Upper lobe of left lung (tissue), 6 donors: ENCODE data around the gene ZXDC. TPM values are rescaled to one million over a fixed set of nuclear protein-coding genes. Genes with fewer than 3 reads are reported as not detected.
A peak's percentile ranks its signal among the peaks of the same experiment; 100 is the strongest.

Source experiments
- ATAC-seq, 2 donors: fragments of 200-7000 bp; cut with Tn5 transposase; one replicate each; pipeline ENCODE4 v1.9.1; 2022; ENCODE audit warnings: mild to moderate bottlenecking in 2 of 2, moderate library complexity in 2 of 2; ENCODE audit not compliant: low FRiP score in 2 of 2
- DNase-seq, 2 donors: peaks; one replicate each; pipeline ENCODE4 v3.0.0-alpha.2; 2019 to 2020
- H3K27ac ChIP-seq, 4 donors: fragments of 200-600 bp; sonication (generic); one replicate each; pipeline ENCODE4 v1.5.1; 2016 to 2019
- H3K27me3 ChIP-seq, 4 donors: fragments of 200-600 bp; sonication (generic); one replicate each; pipeline ENCODE4 v1.5.1; 2017 to 2019
- H3K36me3 ChIP-seq, 4 donors: fragments of 200-600 bp; sonication (generic); one replicate each; pipeline ENCODE4 v1.5.1; 2016 to 2019
- H3K4me1 ChIP-seq, 4 donors: fragments of 200-600 bp; sonication (generic); one replicate each; pipeline ENCODE4 v1.5.1; 2018 to 2019
- H3K4me3 ChIP-seq, 4 donors: fragments of 200-600 bp; sonication (generic); one replicate each; pipeline ENCODE4 v1.5.1; 2017 to 2019; ENCODE audit warnings: mild to moderate bottlenecking in 2 of 4, moderate library complexity in 1 of 4
- H3K9me3 ChIP-seq, 4 donors: fragments of 200-600 bp; sonication (generic); one replicate each; pipeline ENCODE4 v1.5.1; 2018 to 2019
- EP300 ChIP-seq, 4 donors: sonication (generic); formaldehyde crosslinking; IDR thresholded peaks; one replicate each; pipeline ENCODE4 v1.5.1; 2017; ENCODE audit warnings: antibody characterized with exemption in 4 of 4, control low read depth in 2 of 4
- POLR2A ChIP-seq, 4 donors: fragments of 450-650 bp; IDR thresholded peaks; one replicate each; pipeline ENCODE4 v1.5.1; 2016 to 2017; ENCODE audit warnings: antibody characterized with exemption in 4 of 4, mild to moderate bottlenecking in 2 of 4
- POLR2AphosphoS5 ChIP-seq, 2 donors: sonication (generic); formaldehyde crosslinking; IDR thresholded peaks; one replicate each; pipeline ENCODE4 v1.5.1; 2017; ENCODE audit warnings: antibody characterized with exemption in 2 of 2
- whole genome bisulfite sequencing, 2 donors: methylation state at CpG; one replicate each; pipeline ENCODE4 v1.1.5; 2017 to 2018; 5-methylcytosine and 5-hydroxymethylcytosine counted together
- total RNA-seq, 6 donors: library from RNA; depleted of rRNA in 4 of 6; stranded (reverse); fragments of >200 nt in 4 of 6; gene quantifications; one replicate each; pipeline versions ENCODE4 v1.1.0 to v1.2.1, GENCODE V29; 2016 to 2021
- TF ChIP-seq, protein P1 (sequence below), 6 experiments: fragments of 450-650 bp in 4 of 6; fragments of 200-600 bp in 2 of 6; sonication (generic) in 2 of 6; IDR thresholded peaks; one replicate each; pipeline ENCODE4 v1.5.1; 2016 to 2019; ENCODE audit warnings: antibody characterized with exemption in 6 of 6
- donor health status: DM: no; HTN: no; CAD: no; lungs with moderate emphysema.
- donor health status: DM: no; HTN: yes; CAD: no; lungs with severe emphysema.

ZXDC gene
- total RNA-seq, 6 donors from 2014 or later: 35.9 to 112 (median 53.5) TPM

DNA sequence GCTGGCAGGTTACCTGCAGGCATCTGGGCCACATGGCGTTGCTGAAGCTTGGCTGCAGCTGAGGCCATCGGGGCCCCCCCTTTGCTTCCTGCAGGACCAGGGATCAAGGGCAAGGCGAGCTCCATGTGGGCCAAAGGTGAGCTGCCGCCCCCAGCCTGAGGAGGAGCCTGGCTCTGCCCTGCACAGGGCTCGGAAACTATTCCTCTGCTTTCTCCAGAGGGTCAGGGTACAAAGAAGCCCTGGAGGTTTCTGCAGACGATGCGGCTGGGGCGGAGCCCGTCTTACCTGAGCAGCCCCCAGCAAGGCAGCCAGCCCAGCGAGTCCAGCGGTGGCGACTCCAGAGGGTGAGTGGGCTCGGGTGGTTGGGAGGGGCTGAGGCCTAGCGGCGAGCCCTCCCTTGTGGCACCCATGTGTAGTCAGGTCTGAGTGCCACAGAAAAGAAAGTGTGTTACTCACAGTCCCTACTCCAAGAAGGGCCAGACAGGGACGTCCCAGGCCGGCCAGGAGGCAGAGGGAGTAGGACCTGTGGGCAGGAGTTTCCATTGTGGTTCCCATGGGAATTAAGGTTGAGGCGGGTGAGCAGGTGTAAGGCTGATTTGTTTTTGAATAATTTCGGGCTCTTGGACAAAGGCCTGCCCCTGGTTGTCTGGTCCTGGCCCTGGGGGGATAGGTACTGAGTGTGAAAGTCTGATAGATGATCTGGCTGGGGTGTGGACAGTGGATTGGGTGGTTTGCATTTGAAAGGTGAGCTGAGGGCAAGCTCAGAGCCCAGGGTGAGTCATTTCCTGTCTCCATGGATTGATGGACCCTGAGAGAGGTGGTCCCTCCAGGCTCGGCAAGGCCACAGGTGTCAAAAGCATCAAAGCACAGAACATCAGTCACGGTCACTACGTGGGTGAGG is 55.6 kb downstream of the ZXDC start:
- peaks cover 0 to 15% (median 4%) of the 10 kb centered on the region in 4 donors for H3K27me3 ChIP-seq
- no peaks in the 10 kb centered on the region for H3K36me3 ChIP-seq
- 77 to 80% methylated on average over 7 to 22 of the region's 22 CpGs for WGBS, 2 donors
- no peaks in the 10 kb centered on the region for H3K9me3 ChIP-seq
- no peak overlapping the region for H3K4me3 ChIP-seq
- TF ChIP-seq EP300 (IDR thresholded peaks at IDR 0.05) (no peak), POLR2A (IDR thresholded peaks at IDR 0.05) (no peak), POLR2AphosphoS5 (IDR thresholded peaks at IDR 0.05) (no peak)
- TF ChIP-seq, protein P1, sequence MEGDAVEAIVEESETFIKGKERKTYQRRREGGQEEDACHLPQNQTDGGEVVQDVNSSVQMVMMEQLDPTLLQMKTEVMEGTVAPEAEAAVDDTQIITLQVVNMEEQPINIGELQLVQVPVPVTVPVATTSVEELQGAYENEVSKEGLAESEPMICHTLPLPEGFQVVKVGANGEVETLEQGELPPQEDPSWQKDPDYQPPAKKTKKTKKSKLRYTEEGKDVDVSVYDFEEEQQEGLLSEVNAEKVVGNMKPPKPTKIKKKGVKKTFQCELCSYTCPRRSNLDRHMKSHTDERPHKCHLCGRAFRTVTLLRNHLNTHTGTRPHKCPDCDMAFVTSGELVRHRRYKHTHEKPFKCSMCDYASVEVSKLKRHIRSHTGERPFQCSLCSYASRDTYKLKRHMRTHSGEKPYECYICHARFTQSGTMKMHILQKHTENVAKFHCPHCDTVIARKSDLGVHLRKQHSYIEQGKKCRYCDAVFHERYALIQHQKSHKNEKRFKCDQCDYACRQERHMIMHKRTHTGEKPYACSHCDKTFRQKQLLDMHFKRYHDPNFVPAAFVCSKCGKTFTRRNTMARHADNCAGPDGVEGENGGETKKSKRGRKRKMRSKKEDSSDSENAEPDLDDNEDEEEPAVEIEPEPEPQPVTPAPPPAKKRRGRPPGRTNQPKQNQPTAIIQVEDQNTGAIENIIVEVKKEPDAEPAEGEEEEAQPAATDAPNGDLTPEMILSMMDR (IDR thresholded peaks at IDR 0.05): no peak
- no peak for ATAC-seq
- H3K27ac ChIP-seq: no peak overlapping the region
- H3K4me1 ChIP-seq: no peaks in the 10 kb centered on the region
- peak in 1 of 2 donors; percentile 76 for DNase-seq

DNA sequence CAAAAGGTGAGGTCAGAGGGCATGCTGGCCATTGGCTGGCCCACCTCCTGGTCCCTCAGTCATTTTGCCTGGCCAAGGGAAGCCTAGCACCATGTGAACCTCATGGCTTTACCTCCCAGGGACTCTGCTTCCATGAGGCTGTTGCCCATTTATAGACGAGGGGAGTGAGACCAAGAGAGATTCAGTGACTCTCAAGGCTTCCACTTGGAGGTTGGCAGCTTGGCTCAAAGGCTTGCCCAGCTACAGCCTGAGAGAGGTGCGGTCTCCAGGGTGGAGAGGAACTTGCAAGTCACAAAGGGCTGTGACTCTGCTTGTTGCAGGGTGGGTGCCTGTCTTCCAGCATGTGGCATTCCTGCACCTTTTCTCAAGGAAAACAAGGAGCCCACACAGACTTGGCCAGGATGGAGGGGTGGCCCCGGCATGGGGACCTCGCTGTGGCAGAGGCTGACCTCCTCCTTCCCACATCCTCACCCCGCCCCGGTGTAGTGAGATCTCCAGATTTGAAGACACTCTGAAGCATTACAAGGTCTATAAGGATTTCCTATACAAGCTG is 56.5 kb downstream of the ZXDC start:
- WGBS, 2 donors: 73 to 74% methylated on average over 6 of the region's 6 CpGs
- TF ChIP-seq, protein P1 (IDR thresholded peaks at IDR 0.05): no peak
- TF ChIP-seq POLR2A (IDR thresholded peaks at IDR 0.05): no peak
- no peak for TF ChIP-seq POLR2AphosphoS5 (IDR thresholded peaks at IDR 0.05)
- TF ChIP-seq EP300 (IDR thresholded peaks at IDR 0.05): no peak
- H3K4me1 ChIP-seq: no peaks in the 10 kb centered on the region
- no peak for ATAC-seq
- H3K27ac ChIP-seq: no peak overlapping the region
- H3K27me3 ChIP-seq: peaks cover 0 to 15% (median 4%) of the 10 kb centered on the region in 4 donors
- H3K36me3 ChIP-seq: no peaks in the 10 kb centered on the region
- no peaks in the 10 kb centered on the region for H3K9me3 ChIP-seq
- DNase-seq: no peak
- H3K4me3 ChIP-seq: no peak overlapping the region

DNA sequence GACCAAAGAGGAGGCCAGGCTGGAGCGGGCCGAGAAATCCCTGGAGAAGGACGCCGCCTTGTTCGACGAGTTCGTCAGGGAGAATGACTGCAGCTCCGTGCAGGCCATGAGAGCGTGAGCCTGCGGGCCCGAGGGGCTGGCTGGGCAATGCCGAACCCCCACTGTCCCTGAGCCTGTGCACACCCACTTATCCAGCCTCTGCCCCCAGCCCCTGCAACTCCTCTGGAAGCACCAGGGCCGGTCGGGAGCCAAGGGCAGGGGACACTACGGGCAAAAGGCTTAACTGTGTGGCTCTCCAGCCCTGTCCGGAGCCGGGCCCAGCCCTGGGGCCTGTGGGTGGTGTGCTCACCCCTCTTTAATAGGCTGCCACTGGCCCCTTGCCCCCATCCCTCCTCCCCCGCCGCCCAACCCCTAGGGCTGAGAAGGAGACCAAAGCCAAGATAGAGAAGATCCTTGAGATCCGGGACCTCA is 57.0 kb downstream of the ZXDC start:
- TF ChIP-seq EP300 (IDR thresholded peaks at IDR 0.05) (no peak), POLR2A (IDR thresholded peaks at IDR 0.05) (no peak), POLR2AphosphoS5 (IDR thresholded peaks at IDR 0.05) (no peak)
- TF ChIP-seq, protein P1 (IDR thresholded peaks at IDR 0.05): no peak
- no peak for ATAC-seq
- no peaks in the 10 kb centered on the region for H3K4me1 ChIP-seq
- H3K4me3 ChIP-seq: no peak overlapping the region
- H3K9me3 ChIP-seq: no peaks in the 10 kb centered on the region
- 60 to 75% methylated on average over 12 to 18 of the region's 20 CpGs for WGBS, 2 donors
- peak in 1 of 2 donors; percentile 70 for DNase-seq
- no peaks in the 10 kb centered on the region for H3K36me3 ChIP-seq
- no peak overlapping the region for H3K27ac ChIP-seq
- H3K27me3 ChIP-seq: peaks cover 0 to 15% (median 4%) of the 10 kb centered on the region in 4 donors

DNA sequence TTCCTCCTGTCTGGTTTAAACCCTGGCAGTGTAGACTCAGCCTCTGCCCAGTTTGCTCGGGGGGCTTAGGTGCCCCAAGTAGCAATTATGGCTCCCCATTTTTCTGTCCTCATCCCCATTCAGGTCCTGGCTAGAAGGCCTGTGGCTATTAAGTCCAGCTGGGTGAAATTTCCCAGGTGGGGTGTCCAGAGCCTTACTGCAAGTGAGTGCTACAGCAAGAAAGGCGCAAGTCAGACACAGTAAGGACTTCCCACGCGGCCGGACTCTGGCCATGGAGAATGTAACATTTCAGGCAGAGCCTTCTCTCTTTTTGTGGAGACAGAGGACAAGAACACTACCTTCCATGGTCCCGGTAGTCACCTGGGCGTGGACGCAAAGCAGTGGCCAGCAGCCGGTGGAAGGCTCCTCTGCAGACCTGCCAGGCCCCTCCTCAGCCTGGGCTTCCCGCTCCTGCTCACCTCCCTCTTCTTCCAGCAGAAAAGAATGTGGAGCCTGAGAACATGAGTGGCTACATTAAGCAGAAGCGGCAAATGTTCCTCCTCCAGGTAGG is 57.6 kb downstream of the ZXDC start:
- WGBS, 2 donors: 93 to 95% methylated on average over 9 to 10 of the region's 11 CpGs
- H3K4me1 ChIP-seq: no peaks in the 10 kb centered on the region
- ATAC-seq (no peak), DNase-seq (no peak)
- peaks cover 0 to 15% (median 4%) of the 10 kb centered on the region in 4 donors for H3K27me3 ChIP-seq
- no peak overlapping the region for H3K27ac ChIP-seq
- no peaks in the 10 kb centered on the region for H3K9me3 ChIP-seq
- no peaks in the 10 kb centered on the region for H3K36me3 ChIP-seq
- TF ChIP-seq POLR2A (IDR thresholded peaks at IDR 0.05) (no peak), POLR2AphosphoS5 (IDR thresholded peaks at IDR 0.05) (no peak), EP300 (IDR thresholded peaks at IDR 0.05) (no peak)
- TF ChIP-seq, protein P1 (IDR thresholded peaks at IDR 0.05): no peak
- no peak overlapping the region for H3K4me3 ChIP-seq
